ENCODE measurements around the gene NEK6.

NEK6 gene

DNA sequence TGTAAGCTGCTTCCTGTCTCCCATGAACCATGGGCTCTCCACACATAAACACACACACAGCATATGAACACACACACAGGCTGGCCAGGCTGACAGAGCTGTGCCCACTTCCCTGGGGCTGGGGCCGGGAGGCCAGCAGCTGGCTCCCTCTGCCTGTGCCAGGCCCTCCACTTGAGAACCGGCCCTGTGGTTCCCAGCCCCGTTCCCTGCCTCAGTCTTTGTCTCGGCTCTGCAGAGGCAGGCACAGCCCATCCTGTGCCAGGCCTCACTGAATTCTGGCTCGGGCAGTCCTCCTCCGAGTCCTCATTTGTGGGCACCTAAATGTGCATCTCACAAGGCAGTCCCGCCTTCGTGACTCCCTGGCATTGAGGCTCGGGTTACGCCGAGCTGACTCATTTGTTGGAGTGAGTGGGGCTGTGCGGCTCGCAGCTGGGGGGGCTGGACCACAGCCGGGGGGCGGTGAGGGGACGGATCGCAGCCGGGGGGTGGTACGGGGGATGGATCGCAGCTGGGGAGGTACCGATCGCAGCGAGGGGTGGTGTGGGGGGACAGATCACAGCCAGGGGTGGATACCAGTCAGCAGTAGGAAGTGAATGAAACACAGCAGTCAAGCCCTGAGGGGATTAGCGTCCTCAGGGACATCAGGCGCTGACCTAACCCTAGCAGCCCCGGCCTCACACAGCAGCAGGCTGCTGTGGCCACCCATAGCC is 85.2 kb downstream of the NEK6 start:
- no peak for DNase-seq (ENCODE audit: low spot score)

GRCh38 chr9:124343533-124344290 is 86.0 kb downstream of the NEK6 start:
- no peak for DNase-seq (ENCODE audit: low spot score)

DNA sequence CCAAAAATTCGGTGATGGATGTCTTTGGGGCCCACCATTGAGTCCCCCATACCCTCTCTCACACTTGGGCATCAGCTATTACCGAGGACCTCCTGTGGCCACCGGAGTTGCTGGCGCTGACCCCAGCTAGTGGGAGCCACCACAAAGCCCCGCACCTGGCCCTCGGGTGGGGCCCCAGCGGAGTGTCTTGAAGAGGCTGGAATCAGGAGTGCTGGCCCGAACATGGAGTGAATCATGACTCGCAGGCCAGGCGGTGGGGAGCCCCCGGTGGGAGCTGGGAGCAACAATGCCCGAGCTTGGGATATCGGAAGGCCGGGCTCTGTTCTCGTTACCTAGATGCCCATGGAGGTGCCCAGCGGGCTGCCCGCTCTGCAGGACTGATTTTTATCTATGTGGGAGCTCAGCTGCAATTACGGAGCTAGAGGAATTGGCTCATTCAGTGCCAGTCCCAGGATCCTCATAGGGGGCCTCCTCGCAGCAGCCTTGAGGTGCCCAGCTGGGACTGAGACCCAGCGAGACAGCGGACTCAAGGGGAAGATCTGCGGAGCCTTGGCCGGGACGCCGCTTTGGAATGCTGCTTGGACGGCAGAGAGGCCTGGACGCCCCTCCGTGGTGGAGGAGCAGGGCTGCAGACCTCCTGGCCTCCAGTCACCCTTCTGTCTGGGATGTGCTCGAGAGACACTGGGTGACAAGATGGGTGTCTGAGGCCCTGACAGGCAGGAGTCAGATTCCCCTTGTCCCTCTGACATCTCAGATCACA is 86.7 kb downstream of the NEK6 start:
- DNase-seq (ENCODE audit: low spot score): no peak

DNA sequence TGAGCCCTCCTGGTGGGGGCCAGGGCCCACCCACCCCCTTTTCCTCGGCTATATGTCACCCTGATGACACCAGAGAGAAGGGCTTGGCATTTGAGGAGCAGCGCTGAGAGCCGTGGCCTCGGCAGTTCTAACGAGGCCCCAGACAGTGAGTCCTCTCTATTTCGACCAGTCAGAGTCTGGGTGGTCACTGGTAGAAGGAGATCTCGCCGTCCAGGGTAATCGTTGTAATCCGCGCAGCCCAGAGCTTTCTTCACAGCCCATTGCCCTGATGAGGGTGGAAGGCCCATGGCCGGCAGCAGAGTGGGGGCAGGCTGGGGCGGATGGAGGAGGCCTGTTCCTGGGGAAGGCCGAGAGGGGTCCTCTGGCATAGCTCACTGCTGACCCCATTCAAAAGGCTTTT is 87.3 kb downstream of the NEK6 start:
- no peak for DNase-seq (ENCODE audit: low spot score)

- DNase-seq (ENCODE audit: low spot score): no peak
Measured at GRCh38 chr9:124345751-124346281, 88.1 kb downstream of the NEK6 start.

DNA sequence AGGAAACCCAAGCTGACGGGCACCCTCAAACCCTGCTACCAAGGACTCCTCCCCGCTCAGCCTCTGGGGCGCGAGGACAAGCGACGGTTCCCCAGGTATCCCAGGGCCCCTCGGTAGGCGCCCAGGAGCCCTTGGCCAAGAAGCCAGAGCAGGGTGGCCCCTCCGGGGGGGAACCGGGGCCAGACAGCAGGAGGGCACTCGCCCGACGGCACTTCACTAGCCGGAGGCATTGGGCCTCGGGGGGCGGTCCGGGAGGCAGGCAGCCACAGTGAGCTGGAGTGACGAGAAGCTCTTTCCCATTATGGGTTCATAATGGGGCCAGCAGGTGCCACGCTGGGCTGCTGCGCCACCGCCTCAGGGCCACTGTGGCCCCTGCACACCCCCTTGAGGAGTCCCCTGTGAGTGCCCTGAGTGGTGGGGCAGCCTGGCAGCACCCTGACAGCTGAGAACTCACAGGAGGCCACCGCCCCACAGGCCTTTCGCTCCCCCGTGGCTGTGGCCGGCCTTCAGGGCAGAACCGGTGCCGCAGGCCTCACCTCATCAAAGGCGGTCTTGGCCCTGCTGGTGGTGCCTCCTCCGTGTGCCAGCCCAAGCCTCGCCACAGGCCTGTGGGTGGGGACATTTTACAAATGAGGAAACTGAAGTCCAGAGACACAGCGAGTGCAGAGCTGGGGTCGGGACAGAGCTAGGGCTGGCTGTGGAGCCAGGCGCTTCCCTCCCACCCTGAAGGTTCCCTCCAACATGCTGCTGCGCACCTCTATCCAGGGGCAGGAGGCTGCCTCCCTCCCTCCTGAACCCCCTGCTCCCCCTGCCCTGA is 88.8 kb downstream of the NEK6 start:
- no peak for DNase-seq (ENCODE audit: low spot score)

- no peak for DNase-seq (ENCODE audit: low spot score)
Measured at GRCh38 chr9:124347206-124347967, 89.6 kb downstream of the NEK6 start.

GRCh38 chr9:124347968-124348358 is 90.2 kb downstream of the NEK6 start:
- DNase-seq (ENCODE audit: low spot score): no peak

GRCh38 chr9:124348363-124348762 is 90.6 kb downstream of the NEK6 start:
- no peak for DNase-seq (ENCODE audit: low spot score)

DNA sequence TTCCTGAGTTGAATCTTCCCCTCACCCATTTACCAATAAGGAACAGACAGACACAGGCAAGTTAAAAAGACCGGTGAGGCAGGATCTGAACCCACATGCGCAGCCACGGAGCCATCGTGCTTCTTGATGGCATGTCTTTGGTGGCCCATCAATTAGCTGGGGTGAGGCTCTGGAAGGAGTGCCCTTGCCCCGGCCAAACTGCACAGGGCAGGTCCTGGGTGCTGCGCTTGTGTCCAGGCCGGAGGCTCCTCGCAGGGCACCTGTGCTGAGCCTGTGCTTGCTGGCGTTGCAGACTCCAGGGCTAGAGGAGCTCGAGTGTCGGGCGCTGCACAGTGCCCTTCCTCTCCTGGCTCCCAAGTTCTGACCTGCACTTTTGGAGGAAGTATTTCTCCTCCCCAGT is 91.1 kb downstream of the NEK6 start:
- no peak for DNase-seq (ENCODE audit: low spot score)

DNA sequence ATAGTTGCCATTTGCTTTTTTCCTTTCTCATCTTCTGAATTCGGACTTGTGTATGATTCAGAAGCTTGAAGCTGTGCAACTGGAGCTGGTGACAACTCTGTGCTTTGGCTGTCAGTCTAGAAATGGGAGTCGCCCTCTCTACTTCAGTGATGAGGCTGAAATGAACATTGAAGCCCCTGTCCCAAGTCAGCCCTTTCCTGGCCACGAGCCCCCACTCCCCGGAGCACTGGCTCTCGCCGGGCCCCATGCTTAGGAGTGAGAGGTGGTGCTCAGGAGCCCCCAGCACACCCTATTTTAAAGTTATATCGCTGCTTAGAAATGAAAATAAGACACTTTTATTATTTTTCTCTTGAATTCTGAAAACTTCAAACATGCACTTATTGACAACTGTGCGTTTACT is 91.5 kb downstream of the NEK6 start:
- DNase-seq (ENCODE audit: low spot score): no peak

DNA sequence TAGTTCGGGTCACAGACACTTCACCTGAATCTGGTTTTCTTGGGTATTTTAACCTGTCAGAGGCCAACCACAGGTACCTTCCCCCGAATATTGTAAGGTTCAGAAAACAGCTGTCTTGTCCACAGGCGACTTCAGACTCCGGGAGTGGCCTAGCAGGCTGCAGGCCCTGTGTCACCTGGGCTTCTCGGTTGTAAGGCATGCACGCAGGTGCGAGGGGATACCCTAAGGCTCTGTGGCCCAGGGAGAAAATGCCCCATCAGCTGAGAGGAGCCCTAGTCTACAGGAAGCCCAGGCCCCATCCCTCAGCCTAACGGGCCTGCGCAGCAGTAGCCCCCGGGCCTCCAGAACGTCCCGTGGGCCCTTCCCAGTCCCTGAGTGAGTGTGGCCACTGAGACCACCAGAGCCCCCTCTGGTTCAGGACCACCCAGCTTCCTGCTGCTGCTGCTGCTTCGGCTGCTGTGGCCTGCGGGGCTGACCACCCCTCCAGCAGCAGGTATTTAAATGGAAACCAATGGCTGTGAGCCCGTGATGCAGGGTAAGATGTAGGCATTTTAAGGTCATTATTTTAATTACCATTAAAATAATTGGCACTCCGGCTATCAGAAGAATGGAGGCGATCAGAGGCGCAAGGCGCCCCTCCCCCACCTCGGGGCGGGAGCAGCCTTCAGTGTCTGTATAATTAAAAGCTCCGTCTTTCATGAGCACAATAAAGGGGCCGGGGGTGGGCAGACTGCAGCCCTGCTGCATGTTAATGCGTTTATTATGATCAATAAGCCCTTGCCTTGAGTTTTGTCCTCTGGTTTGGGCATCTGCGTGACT is 92.1 kb downstream of the NEK6 start:
- no peak for DNase-seq (ENCODE audit: low spot score)

GRCh38 chr9:124350494-124351263 is 92.9 kb downstream of the NEK6 start:
- no peak for DNase-seq (ENCODE audit: low spot score)

- no peak for DNase-seq (ENCODE audit: low spot score)
Measured at GRCh38 chr9:124351672-124352468, 94.1 kb downstream of the NEK6 start.

DNA sequence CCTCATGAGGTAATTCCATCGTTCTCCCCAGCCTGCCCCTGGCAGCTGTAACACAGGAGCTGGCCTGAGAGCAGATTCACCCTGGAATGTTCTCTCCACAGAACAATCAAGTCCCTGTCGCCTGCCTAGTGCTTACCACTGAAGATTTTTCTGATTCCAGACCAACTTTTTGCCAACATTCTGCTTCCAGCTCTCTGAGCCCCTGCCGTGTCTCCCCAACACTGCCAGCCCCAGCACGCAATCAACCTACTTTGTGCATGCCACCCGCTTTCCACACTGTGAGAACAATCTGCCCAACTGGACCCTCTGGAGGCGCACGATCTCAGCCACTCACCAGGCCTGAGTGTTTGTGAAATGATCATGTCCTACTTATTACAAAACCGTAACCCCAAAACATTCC is 94.9 kb downstream of the NEK6 start:
- no peak for DNase-seq (ENCODE audit: low spot score)

GRCh38 chr9:124353166-124353768 is 95.5 kb downstream of the NEK6 start:
- DNase-seq (ENCODE audit: low spot score): no peak

DNA sequence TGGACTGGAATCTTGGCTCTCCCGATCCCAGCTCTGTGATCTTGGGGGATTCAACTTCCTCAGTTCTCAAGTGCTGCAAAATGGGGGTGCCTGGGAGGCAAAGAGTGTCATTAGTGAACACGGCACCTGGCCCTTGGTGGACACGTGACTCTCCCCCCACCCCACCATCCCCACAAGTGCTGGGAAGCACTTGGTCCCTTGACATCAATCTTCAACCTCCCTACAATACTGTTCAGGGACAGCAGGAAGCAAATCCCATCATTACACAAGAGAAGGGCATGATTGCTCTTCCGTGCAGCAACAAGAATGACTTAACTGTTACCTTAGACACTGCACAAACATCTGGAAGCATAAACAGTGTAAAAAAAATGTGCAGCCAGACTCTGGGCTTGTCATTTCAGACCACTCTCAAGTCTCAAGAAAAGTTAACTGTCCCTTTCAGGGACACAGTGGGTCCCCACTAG is 96.1 kb downstream of the NEK6 start:
- DNase-seq (ENCODE audit: low spot score): no peak
